Stimulated activated CD8-positive, alpha-beta memory T cell treated with anti-CD3 and anti-CD28 coated beads, Interleukin-12 subunit alpha, Interleukin-12 subunit beta, amount 100 ng/mL, for 1 hour (primary cell): Measurements from ENCODE around the gene ASAP2.
"Not testable (repeated sequence)": the region's sequence is repeated elsewhere in the genome, so short reads cannot be mapped to it uniquely, and the experiment has no call there.

ENCODE experiments used
- DNase-seq: peaks from one replicate; pipeline ENCODE4 v3.0.0-alpha.2; 2020; ENCODE audit warnings: low read depth

ASAP2 gene

DNA sequence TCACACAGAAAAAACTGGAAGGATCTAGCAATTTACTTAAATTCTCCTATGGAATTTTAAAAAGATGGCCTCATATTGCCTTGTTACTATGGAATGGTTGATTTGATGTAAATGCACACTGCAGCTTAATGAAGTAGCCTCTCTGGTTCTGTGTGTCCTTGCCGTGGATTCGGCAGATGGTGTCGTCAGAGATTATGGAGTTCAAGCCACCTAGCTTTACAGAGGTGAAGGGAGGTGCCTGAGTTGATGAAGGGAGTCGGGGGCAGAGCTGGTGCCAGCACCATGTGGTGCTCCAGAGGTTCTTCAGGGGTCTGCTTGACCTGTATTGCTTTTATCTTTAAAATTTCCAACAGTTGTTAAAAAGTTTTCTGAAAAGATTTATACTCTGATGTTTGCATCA, 48.8 kb downstream of the ASAP2 start:
- no peak for DNase-seq

DNA sequence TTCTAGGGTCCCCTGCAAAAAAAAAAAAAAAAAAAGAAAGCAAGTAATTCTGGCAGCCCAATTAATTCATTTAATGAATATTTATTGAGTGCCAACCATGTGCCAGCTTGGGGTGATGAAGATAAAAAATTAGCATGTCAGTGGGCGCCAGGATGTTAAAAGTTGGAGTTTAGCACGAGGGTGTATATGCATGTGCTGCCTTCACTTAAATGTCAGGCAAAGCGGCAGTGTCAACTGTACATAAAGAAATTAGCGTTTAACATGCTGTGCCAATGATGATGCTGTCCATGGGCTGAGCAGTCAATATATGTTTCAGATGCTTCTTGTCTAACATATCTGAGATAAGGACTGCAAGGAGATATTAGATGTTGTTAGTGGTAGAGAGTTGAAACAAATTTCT, 49.5 kb downstream of the ASAP2 start:
- DNase-seq = no peak

DNA sequence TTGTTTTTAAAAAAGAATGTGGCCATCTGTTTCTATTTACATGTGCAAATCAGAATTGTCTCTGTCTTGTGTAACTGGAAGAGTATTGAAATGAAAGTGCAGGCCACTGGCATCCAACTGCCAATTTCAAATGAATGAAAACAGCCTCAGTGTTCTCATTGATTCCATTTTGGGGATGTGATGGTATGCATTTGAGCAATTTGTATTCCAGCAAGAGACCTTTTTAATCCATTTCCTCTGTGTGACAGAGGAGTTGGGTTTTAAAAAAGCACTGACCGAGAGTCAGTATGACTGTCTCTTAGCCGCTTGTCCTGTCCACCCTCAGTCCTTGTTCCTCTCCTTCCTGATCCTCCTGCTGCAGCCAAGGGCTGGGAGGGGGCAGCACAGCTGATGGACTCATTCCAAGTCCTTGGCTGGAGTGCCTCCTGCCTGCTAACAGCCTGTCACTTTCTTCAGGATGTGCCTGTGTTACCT, 50.0 kb downstream of the ASAP2 start:
- no peak for DNase-seq

DNA sequence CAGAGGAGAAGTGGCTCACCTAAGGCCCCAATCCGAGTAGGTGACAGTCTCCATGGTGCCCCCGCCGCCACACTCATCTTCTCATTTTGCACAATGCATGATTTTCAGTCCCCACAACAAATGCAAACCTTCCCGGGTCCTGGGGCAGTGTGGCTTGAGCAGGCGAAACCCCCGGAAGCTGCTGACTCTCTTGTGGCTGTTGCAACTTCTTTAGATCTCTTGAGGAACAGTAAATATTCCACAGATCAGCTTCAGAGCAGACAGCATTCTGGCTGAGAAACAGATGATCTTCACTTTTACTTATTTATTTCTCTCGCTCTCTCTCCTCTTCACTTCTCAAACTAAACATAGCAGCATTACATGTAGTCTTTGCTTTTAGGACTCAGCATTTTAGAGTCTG, 51.9 kb downstream of the ASAP2 start:
- DNase-seq = no peak

DNA sequence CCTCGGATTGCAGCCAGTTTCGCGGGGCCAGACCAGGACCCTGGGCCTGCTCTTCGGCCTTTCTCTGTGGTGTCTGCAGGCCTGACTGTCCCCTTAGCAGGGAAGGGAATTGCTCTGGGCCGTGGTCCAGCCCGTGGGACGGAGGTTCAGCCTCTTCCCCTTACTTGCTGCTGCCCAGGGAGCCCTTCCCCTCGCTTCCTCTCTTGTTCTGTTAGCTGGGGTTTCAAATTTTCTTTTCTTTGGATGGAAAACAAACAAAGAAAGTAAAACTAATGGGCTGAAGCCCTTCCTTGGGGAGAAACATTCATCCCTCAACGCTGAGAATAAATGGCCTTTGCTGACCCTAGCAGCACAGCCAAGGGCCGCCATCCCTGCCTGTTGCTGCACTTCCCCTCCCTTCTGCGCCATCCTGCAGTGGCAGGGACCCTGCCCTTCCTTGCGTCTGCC, 52.4 kb downstream of the ASAP2 start:
- no peak for DNase-seq

DNA sequence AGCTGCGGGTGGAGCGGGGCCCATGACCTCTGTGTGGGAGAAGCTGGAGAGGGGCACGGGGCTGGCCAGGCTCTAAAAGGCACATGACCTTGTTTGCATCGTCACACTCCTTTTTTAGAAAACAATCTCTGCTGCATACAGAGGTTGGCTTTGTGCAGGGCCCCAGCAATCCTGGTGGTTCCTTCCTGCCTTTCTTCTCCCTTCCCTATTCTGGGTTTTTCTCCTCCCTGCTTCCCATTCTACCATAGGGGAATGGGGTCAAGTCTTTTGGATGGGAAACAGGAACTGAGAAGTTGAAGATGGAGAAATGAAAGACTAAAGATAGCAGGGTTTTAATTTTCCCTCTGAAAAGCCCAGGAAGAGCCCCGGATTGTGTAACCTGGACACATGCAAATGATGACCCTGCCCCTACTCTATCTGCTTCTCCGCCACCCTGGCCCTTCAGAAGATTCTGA, 53.9 kb downstream of the ASAP2 start:
- no peak for DNase-seq

DNA sequence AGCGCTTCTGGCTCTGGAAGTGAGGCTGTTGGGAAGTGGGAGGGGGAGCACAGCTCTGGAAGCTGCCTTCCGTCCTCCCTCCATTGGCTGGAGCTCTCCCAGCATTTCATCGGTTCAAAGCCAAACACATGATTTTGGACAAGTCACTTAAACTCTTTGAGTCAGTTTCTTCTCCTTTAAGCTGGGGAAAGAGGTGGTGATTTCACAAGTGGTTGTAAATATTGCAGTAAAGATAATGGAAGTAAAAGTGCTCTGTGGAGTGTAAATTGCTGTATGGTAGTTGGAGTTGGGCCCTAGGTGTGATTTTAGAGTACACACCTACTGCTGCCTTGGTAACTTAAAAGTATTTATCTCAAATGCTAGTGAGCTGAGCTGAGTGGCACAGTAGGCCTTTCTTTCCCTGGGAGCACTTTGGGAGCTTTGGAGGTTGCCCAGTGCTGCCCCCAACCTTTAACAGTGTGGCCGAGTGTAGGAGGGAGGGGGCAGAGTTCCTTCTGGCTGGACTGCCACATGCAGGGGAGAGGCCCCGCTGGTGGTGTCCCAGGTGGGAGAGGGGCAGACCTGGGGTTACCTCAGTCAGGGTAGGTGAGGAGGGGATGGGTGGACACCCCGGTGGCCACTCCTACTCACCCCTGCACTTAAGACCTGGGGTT, 54.7 kb downstream of the ASAP2 start:
- DNase-seq = no peak

DNA sequence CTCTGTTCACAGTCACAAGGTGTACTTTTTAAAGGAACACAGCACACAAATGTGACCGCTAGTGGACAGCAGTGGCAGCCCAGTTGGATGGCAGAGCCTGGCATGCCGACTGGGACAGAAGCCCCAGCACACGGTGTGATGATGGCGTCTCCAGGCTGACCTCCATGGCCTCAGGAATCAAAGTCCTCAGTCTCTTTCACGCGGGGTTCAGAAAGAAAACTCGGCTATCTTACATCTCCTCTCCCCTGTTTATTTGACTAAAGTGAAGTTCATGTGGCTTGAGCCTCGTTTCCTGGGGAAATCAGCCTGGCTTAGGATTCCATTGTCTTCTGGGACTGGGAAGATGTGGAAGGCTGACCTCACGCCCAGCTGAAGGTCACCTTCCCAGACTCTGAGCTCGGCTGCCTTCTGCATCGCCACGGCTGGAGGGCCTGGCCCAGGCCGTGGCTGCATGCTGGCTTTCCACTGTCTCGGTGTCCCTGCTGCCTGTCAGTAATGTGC, 56.1 kb downstream of the ASAP2 start:
- DNase-seq = no peak

DNA sequence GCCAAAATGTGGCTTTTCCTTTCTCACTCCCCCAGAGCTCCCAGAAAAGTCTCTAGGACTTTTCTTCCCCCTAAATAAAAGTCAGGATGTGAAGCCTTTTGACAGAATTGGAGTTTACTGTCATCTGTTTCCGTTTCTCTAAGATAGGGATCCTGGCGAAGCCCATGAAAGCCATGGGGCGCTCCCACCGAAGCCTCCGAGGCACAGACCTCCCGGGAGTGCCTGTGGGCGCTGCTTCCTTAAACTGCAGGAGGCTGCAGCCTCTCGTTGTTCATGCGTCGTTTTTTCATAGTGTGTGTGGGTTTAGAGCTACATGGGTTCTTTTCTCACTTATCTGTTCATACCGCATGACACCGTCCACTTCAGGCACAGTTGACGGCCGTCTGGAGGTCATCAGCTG, 56.8 kb downstream of the ASAP2 start:
- no peak for DNase-seq

DNA sequence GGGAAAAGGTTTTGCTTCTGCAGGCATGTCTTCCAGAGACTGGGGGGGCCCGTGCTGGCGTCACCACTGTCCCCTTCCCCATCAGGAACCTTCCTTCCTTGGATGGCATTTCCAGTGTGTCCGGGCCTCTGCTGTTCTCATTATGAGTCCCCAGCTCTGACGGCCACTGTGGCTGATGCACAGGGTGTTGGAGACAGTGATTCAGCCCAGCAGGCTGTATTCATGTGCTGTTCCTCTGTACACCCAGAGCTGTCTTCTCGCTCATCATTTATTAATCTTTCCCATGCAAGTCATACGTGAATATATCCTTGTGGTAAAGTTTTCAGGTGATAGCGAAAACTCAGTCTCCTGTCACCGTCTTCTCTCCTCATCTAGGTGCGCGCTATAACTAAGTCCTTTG, 57.7 kb downstream of the ASAP2 start:
- DNase-seq = no peak

DNA sequence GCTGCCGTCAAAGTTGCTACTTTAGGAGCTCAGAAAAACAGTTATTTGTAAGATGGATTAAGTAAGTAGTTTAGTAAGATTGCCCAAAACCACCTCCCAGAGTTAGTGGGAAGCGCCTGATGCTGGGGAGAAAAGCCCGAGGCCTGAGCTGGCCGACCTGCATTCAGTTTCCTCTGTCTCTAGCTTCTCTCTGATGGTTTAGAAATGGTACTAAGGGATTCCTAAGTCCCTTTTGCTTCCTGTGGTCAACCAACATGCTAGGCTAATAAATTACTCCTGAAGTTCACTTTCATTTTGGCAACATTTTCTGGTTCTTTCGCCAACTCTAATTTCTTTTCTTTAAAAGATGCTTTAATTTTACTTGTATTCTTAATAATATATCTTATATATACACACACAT, 60.1 kb downstream of the ASAP2 start:
- no peak for DNase-seq

DNA sequence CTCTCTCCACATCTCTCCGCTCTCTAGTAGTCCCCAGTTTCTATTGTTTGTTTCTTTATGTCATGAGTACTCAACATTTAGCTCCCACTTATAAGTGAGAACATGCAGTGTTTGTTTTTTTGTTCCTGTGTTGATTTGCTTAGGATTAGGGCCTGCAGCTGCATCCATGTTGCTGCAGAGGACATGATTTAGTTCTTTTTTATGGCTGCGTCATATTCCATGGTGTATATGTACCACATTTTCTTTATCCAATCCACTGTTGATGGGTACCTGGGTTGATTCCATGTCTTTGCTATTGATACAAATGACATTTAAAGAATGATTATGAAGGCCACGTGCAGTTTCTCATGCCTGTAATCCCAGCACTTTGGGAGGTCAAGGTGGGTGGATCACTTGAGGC, 60.7 kb downstream of the ASAP2 start:
- DNase-seq = not testable (repeated sequence)

DNA sequence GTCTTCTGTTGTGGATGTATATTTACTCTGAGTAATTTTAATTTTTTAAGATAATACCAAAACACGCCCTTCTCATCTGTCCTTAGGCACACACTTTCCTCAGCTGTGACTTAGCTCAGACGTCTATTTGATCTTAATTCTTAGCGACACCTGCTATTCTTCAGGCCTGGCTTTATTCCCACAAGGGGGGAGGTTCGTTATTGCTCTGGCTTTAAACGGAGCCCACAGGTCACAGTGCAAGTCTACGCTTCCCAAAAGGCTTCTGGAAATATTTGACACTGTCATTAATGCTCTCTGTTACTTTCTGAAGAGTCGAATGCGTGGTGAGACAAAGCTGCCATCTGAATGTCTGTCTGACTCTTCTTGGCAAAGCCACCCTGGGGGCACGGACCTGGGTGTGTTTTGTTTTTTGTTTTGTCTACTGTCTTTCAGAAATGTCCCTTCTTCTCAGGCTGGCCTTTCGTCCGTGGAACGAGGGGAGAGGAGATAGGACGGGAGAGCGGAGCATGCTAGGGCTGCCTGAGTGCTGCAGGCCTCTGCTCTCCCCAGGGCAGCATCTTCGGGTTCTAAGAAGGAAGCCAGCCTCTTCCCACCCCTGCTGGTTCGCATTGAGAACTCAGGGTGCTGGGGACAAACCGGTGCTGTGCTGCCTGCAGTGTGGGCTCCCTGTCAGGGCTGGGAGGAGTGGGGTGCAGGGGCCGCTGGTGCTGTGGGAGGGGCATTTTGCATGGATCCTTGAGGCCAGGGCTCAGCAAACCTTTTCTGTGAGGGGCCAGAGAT, 61.9 kb downstream of the ASAP2 start:
- no peak for DNase-seq

DNA sequence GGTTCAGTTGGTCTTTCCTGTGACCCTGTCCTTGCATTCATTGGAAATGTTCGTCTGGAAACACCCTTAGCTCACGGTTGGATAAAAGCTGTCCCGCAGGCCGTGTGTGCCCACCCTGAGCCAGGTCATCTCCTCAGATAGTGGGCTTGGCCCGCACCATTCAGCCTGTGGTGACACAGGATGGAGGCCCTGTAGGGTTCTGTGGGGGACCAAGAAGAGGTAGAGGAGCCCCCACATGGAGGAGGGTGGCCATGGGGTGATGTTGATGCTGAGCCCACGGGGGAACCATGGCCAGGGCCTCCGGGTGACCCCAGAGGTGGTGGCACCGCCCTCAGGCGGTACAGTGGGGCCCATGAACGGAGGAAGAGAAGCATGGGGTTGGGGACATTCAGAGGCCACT, 62.7 kb downstream of the ASAP2 start:
- no peak for DNase-seq

DNA sequence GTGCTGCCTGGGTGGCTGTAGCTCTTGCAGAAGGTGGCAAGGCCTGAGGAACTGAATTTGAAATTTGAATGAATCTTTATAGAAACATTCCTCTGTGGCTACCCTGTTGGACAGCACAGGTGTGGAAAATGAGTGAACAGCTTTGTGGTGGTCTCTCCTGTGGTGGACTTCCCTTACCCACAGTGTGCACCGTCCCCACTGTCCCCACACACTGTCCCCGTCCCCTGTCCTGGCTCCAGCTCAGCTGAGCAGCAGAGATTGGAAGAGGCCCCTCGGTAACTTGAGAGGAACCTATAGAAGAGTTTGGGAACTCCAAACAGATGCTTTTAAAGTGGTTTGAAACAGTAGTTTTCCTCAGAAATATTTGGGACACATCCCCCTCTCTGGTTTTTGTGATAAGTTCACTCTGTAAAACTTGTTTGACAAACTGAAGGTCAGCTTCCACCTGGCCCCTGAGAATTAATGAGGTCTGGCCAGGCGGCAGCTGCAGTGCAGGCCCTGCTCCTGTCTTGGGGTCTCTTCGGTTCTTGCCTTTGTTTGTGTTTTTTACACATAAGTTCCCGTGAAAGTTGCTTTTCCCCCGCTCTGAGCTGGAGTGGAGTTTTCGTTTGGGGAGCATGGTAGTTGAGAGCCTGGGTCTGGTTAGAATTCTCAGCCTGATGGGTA, 63.2 kb downstream of the ASAP2 start:
- no peak for DNase-seq

DNA sequence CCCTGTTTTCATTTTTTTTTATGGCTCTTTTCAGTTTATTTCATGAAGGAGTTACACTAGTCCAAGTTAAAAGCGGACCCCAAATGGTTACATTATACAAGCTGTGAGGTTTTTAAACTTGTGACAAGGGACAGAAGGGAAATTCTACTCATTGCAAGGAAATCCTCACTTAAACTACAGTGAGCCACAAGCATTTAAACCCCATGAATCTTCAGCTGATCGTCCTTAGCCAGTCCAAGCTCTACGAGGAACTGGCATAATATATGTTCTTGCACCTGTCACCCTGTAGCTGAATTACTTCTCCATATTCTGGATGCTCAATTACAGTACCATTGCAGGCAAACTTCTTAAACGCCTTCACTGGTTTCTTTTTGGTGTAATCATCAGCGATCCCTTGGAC, 64.5 kb downstream of the ASAP2 start:
- DNase-seq = no peak

DNA sequence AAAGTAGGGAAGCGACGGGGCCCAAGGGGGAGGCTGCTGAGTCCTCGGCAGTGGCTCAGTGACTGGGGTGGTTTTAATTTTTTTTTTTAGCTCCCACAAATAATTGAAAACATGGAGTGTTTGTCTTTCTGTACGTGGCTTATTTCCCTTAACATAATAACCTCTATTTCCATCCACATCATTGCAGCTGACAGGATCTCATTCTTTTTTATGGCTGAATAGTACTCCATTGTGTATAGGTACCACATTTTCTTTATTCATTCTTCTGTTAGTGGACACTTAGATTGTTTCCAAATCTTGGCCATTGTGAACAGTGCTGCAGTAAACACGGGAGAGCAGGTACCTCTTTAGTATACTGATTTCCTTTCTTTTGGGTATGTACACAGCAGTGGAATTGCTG, 65.1 kb downstream of the ASAP2 start:
- no peak for DNase-seq

DNA sequence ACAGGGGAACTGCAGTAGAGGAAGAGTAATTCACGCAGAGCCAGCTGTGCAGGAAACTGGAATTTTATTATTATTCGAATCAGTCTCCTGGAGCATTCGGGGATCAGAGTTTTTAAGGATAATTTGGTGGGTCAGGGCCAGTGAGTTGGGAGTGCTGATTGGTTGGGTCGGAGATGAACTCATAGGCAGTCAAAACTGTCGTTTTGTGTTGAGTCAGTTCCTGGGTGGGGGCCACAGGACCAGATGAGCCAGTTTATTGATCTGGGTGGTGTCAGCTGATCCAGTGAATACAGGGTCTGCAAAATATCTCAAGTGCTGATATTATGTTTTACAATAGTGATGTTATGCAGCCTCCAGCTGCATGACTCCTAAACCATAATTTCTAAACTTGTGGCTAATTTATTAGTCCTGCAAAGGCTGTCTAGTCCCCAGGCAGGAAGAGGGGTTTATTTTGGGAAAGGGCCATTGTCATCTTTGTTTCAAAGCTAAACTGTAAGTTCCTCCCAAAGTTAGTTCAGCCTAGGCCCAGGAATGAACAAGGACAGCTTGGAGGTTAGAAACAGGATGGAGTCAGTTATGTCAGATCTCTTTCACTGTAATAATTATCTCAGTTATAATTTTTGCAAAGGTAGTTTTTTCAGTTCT, 67.0 kb downstream of the ASAP2 start:
- no peak for DNase-seq

DNA sequence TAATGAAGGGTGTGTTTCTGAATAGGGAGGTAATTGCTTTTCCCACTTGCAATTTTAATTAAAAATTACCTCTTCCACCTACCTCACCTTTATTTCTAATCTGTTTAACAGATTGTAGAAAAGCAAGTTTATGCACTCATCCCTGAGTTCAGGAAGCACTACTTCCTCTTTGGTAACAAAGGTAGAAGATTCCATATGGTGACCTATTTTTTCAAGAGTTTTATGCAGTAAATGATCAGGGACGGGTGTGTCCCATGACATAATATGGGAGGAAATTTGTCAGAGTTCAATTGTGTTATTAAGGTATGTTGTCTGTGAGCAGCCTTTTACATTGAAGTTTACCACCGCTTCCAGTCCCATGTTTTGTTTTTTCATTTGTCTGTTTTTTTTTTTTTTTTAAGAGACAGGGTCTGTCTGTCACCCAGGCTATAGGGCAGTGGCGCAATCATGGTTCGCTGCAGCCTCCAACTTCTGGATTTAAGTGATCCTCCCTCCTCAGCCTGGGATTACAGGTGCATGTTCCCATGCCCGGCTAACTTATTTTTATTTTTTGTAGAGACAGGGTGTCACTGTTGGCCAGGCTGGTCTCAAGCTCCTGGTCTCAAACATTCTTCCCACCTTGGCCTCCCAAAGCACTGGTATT, 68.2 kb downstream of the ASAP2 start:
- DNase-seq = no peak

DNA sequence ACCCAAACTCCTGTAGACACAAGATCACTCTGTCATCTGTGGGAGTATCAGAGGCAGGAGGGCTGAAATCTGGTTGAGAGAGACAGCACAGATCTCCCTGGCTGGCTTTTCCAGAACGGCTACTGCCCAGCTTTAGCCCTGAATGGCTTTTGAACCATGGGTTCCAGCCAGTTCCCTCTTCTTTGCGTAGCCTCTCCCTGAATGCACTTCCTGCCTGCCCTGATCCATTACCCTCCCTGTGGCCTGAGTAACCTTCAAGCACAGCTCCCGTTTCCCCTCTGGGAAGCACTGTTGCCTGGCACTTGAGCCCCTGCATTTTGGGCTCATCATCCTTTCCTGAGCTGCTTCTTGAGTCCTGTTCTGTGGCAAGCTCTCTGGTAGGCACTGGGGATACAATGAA, 68.8 kb downstream of the ASAP2 start:
- no peak for DNase-seq

DNA sequence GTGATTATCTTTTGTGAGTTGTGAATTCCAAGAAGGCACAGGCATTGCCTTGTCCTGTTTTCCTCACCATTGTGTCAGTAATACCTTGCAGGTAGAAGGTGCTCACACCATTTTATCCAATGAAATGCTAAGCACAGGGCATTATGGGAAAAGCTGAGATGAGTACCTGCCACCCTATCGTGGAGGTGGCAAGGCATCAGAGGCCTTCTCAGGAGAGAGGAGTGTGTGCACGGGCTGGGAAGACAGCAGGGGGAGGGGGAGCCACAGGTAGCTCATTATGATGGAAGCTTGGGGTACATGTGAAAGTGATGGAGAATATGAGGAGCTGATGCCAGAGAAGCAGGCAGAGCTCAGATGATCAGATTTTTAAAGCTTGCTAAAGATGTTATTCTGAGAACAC, 69.5 kb downstream of the ASAP2 start:
- no peak for DNase-seq

DNA sequence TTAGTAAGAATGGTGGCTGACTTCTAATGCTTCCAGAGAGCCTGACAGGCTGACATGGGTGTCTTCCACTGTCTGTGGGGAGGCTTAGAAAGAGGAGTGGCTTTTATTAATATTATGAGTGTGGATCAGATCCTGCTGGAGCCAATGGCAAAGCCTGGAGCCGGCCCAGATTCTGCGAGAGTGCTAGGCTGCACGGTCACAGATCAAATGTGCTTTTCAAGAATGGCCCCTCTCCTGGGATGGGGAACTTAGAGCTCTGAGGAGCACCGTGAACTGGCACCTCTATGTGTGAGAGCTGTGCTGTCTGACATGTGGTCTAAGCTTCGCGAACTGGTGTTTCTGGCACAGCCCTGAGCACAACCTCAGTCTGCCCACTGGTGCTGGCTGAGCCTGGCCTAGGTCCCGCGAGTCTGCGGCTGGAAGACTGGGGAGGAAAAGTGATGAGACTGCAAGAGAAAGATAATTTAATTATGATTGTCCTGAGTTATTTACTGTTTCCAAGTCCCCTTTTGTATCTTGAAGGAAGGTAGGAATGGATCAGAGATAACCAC, 70.4 kb downstream of the ASAP2 start:
- no peak for DNase-seq
